Activated CD4-positive, alpha-beta T cell treated with anti-CD3 and anti-CD28 coated beads, Interleukin-2, Interleukin-6, amounts not matched to agents 100 ng/mL and 50 ng/mL, durations not matched to agents 16 hours and 8 hours (primary cell): Measurements from ENCODE around the gene BEX4.
"Not testable (repeated sequence)": the region's sequence is repeated elsewhere in the genome, so short reads cannot be mapped to it uniquely, and the experiment has no call there.

ENCODE experiments used
- DNase-seq: peaks from one replicate; pipeline ENCODE4 v3.0.0-alpha.2; 2020

Gene BEX4

DNA sequence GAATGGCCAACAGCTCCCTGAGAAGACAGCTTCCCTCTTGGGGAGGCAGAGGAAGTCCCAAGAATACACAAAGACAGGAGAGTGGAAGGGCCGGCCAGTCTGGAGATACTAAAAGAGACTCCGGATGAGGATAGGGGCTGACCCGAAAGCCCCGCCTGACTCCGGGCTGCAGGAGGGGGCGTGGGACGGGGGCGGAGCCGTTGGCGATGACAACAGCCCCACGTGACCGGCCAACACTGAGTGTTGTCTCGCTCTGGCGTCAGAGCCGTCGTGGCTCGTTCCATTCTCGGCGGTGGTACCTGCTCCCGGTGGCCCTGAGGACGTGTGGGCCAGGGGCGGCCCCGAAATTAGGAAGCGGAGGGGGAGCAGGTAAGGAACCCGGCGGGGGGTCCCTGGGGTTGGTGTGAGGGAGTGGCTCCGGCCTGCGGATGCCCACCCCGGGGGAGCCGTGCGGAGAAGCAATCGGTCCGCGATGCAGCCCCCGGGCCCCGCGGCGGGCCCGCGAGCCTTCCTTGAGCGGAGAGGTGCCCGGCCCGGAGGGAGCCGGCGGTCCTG lies at the start of gene BEX4:
Gene BEX4, plus strand, starts transcription at position 239 of the 555 bp plus-strand sequence. CDS start 1,046 bp downstream, outside the sequence.
- peak; percentile 75 for DNase-seq

GRCh38 chrX:103170216-103170615 lies 44.7 kb upstream of the BEX4 start:
- no peak for DNase-seq

DNA sequence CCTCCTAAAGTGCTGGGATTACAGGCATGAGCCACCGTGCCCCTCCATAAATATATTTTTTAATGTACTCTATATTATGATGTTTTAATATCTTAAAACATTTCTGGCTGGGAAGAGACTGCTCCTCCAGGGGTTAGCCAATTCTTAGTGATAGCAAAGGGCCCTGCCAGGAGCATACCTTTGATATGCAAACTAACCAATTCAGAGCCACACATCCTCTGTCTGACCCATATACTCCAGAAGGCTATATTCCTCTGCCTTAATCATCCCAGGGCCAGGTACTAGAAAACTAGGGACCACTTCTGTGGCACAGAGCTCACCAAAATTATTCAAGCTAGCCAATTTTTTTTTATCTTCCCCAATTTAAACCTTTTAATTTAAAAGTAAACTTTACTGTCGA lies 43.6 kb upstream of the BEX4 start:
- no peak for DNase-seq

DNA sequence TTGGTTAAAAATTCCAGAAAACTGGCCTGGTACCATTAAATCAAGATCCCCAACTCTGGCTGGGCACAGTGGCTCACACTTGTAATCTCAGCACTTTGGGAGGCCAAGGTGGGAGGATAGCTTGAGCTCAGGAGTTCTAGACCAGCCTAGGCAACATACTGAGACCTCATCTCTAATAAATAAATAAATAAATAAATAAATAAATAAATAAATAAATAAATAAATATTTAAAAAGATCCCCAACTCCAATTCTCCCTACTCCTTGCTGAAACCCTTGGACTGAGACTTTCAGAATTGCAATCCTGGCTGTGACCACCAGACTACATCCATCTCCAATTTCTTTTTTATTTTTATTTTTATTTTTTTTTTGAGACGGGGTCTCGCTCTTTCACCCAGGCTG lies 39.7 kb upstream of the BEX4 start:
- not testable (repeated sequence) for DNase-seq

GRCh38 chrX:103175944-103176753 lies 38.8 kb upstream of the BEX4 start:
- peak; percentile 66 for DNase-seq

DNA sequence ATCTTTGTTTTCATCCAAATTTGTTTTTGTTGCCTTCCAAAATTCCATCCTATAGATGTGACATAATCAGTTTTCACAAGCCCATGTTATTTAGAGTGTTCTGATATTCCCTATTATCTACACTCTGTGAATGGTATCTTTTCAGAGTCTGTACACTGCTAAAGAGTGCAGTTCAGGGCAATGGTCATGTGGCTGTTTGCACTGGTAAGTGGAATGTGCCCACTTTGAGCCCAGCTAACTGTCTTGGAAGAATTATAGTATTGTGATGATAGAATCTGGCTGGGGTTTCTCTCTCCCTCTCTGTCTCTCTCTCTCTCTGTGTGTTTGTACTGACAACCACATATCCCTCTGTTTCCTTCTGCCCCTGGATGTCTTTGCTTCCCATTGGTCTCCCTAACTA lies 37.4 kb upstream of the BEX4 start:
- no peak for DNase-seq

- no peak for DNase-seq
Measured at GRCh38 chrX:103183912-103184311, 31.0 kb upstream of the BEX4 start.

DNA sequence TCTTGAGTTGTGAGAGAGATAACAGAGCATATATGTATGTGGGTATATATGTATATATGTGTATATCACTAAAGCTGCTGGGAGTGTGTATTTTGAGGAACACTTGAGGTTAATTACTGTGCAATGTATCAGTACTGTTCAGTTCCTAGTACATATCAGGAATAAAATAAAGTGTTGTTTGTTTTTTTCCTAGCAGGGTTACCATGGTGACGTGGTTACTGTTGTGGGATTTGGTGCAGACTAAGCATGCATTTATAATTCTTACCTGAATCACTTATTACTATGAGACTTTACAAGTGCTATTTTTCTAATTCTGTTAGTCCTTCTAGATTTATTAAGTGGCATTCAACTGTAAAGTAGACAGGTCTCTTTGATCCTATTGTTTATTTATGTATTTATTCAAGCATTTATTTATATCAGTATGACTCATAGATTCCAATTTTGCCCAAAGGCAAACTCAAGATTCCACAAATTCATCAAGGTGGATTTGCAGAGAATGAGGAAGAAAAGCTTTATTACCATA lies 26.9 kb upstream of the BEX4 start:
- no peak for DNase-seq

GRCh38 chrX:103197721-103198306 lies 17.1 kb upstream of the BEX4 start:
- DNase-seq: no peak

- DNase-seq: not testable (repeated sequence)
Measured at GRCh38 chrX:103198668-103199067, 16.2 kb upstream of the BEX4 start.

- no peak for DNase-seq
Measured at GRCh38 chrX:103201041-103201440, 13.9 kb upstream of the BEX4 start.

- no peak for DNase-seq
Measured at GRCh38 chrX:103210056-103210455, 4.9 kb upstream of the BEX4 start.

GRCh38 chrX:103211012-103211715 lies 3.7 kb upstream of the BEX4 start:
- peak; percentile 45 for DNase-seq

- no peak for DNase-seq
Measured at GRCh38 chrX:103212749-103213457, 2.0 kb upstream of the BEX4 start.

DNA sequence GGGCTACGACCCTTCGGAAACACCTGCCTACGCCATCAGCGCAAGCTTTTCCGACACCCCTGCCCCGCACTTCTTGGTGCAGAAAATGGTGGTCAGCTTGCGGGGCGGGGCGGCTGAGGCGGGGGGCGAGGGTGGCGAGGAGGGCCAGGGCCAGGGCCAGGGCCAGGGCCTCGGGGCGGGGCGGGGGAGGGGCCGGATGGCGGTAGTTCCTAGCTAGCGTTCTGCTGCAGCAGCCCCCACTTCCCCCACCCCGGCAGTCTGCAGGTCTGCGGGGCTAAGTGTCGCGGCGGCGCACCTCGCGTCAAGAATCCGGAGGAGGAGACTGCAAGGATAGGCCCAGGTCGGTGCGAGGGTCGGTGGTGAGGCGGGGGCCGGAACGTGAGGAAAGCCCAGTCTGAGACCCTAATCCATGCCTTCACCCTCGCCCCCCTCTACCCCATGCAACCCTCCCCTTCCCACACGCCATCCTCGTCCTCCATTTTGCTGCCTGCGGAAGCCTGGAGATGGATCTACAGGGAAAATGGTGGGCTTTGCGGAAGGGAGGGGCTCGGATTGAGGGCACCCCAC lies 600 bp downstream of the BEX4 start:
- peak; percentile 2 for DNase-seq

GRCh38 chrX:103220511-103221323 lies 5.8 kb downstream of the BEX4 start:
- DNase-seq: no peak

- not testable (repeated sequence) for DNase-seq
Measured at GRCh38 chrX:103225918-103226317, 11.0 kb downstream of the BEX4 start.

- no peak for DNase-seq
Measured at GRCh38 chrX:103233263-103233662, 18.4 kb downstream of the BEX4 start.

- DNase-seq: no peak
Measured at GRCh38 chrX:103234869-103235268, 20.0 kb downstream of the BEX4 start.

GRCh38 chrX:103235608-103236007 lies 20.7 kb downstream of the BEX4 start:
- DNase-seq: not testable (repeated sequence)

GRCh38 chrX:103236296-103236695 lies 21.4 kb downstream of the BEX4 start:
- DNase-seq: no peak
